SK-N-SH (cell line): Measurements from ENCODE around the gene DAGLB. TPM values are rescaled to one million over a fixed set of nuclear protein-coding genes. Genes with fewer than 3 reads are reported as not detected.

Experiments used
- CTCF ChIA-PET: fragments of 300-600, 350-600 bp; formaldehyde crosslinking; extraction: SDS; loops from one replicate; lab custom pipeline; 2021; lab: Yijun Ruan, JAX
- POLR2A ChIA-PET: fragments of 350-600 bp; sonication (Branson Sonifier 250); formaldehyde crosslinking; extraction: SDS; loops from one replicate; lab custom pipeline; 2020; ENCODE audit warnings: antibody characterized with exemption, inconsistent platforms; lab: Yijun Ruan, JAX
- DNase-seq: peaks from one replicate; pipeline ENCODE4 v3.0.0; 2012
- H2AFZ ChIP-seq: fragments of 200-600 bp; sonication (generic); 2 replicates; pipeline ENCODE4 v1.8.1; 2016; ENCODE audit warnings: antibody characterized with exemption, mild to moderate bottlenecking, low read depth
- H3F3A ChIP-seq: fragments of 200-600 bp; sonication (generic); replicated peaks from 2 replicates; pipeline ENCODE3; 2016; ENCODE audit warnings: antibody characterized with exemption, mild to moderate bottlenecking; ENCODE audit not compliant: insufficient read depth
- H3K27ac ChIP-seq, 2 experiments: fragments of 200-500 bp in 1 of 2; fragments of 200-600 bp in 1 of 2; sonication (Bioruptor generic) in 1 of 2; sonication (generic), shearing (Covaris generic) in 1 of 2; 2 replicates each; pipeline versions ENCODE4 v1.5.1 to v1.6.1; 2014 to 2016; ENCODE audit warnings: low read depth in 2 of 2, inconsistent platforms in 1 of 2, low read length in 1 of 2, mild to moderate bottlenecking in 1 of 2, mixed read lengths in 1 of 2
- H3K27me3 ChIP-seq: fragments of 200-600 bp; sonication (generic), shearing (Covaris generic); 2 replicates; pipeline ENCODE4 v1.6.1; 2016; ENCODE audit warnings: mixed run types; ENCODE audit not compliant: insufficient read depth
- H3K36me3 ChIP-seq, 2 experiments: fragments of 200-500 bp in 1 of 2; fragments of 200-600 bp in 1 of 2; sonication (Bioruptor generic) in 1 of 2; sonication (generic) in 1 of 2; replicated peaks in 1 of 2; 2 replicates each; pipeline versions ENCODE3 to v1.5.1; 2014 to 2016; ENCODE audit warnings: low read length in 1 of 2, mild to moderate bottlenecking in 1 of 2; ENCODE audit not compliant: insufficient read depth in 2 of 2, control insufficient read depth in 1 of 2
- H3K4me1 ChIP-seq, 2 experiments: fragments of 200-500 bp in 1 of 2; fragments of 200-600 bp in 1 of 2; sonication (Bioruptor generic) in 1 of 2; sonication (generic), shearing (Covaris generic) in 1 of 2; 2 replicates each; pipeline versions ENCODE4 v1.5.1 to v1.6.1; 2014 to 2016; ENCODE audit warnings: low read depth in 1 of 2, low read length in 1 of 2, mixed run types in 1 of 2; ENCODE audit not compliant: insufficient read depth in 2 of 2, control insufficient read depth in 1 of 2
- H3K4me2 ChIP-seq: fragments of 200-600 bp; sonication (generic), shearing (Covaris generic); 2 replicates; pipeline ENCODE4 v1.6.1; 2017; ENCODE audit warnings: mixed run types
- H3K4me3 ChIP-seq, 2 experiments: fragments of 200-500 bp in 1 of 2; fragments of 200-600 bp in 1 of 2; sonication (Bioruptor generic) in 1 of 2; sonication (generic), shearing (Covaris generic) in 1 of 2; 2 replicates each; pipeline versions ENCODE4 v1.5.1 to v1.8.1; 2014 to 2016; ENCODE audit warnings: low read depth in 2 of 2, inconsistent platforms in 1 of 2, low read length in 1 of 2, mild to moderate bottlenecking in 1 of 2, mixed read lengths in 1 of 2, moderate library complexity in 1 of 2
- H3K79me2 ChIP-seq: fragments of 200-600 bp; sonication (generic); 2 replicates; pipeline ENCODE4 v1.8.1; 2017; ENCODE audit warnings: mild to moderate bottlenecking; ENCODE audit not compliant: insufficient read depth
- H3K9ac ChIP-seq: fragments of 200-600 bp; sonication (generic); 2 replicates; pipeline ENCODE4 v1.6.1; 2017; ENCODE audit warnings: mixed run types
- H3K9me2 ChIP-seq: fragments of 200-600 bp; sonication (generic); 2 replicates; pipeline ENCODE4 v1.6.1; 2017; ENCODE audit warnings: mixed run types
- H3K9me3 ChIP-seq: fragments of 200-600 bp; sonication (generic); 2 replicates; pipeline ENCODE4 v1.6.1; 2017; ENCODE audit warnings: mixed run types, mild to moderate bottlenecking, moderate library complexity
- H4K20me1 ChIP-seq: fragments of 200-600 bp; sonication (generic); 2 replicates; pipeline ENCODE4 v1.6.1; 2017; ENCODE audit warnings: mild to moderate bottlenecking, mixed run types; ENCODE audit not compliant: insufficient read depth
- CHD2 ChIP-seq: fragments of 150-350 bp; IDR thresholded peaks from 2 replicates; pipeline ENCODE4 v1.6.1; 2018; ENCODE audit warnings: low read length; ENCODE audit not compliant: partially characterized antibody
- CTCF ChIP-seq: fragments of 200-600 bp; sonication (generic); IDR thresholded peaks from 2 replicates; pipeline ENCODE4 v1.6.1; 2017; ENCODE audit warnings: antibody characterized with exemption, mild to moderate bottlenecking, moderate library complexity
- ELF1 ChIP-seq: IDR thresholded peaks from 2 replicates; pipeline ENCODE4 v1.4.0; 2012
- EZH2phosphoT487 ChIP-seq: fragments of 200-600 bp; sonication (generic); IDR thresholded peaks from 2 replicates; pipeline ENCODE4 v1.6.1; 2017; ENCODE audit warnings: low read depth, mixed run types, mild to moderate bottlenecking, antibody characterized with exemption, moderate library complexity, borderline replicate concordance
- FOSL2 ChIP-seq: IDR thresholded peaks from 2 replicates; pipeline ENCODE4 v1.4.0; 2012; ENCODE audit warnings: low read depth, mild to moderate bottlenecking, moderate library complexity, borderline replicate concordance
- FOXJ3 ChIP-seq: sonication (generic); formaldehyde crosslinking; IDR thresholded peaks from 2 replicates; pipeline ENCODE4 v1.5.1; 2020; ENCODE audit warnings: mild to moderate bottlenecking, missing genetic modification reagents
- GABPA ChIP-seq: IDR thresholded peaks from 2 replicates; pipeline ENCODE4 v1.4.0; 2012; ENCODE audit warnings: low read depth, mild to moderate bottlenecking
- JUND ChIP-seq: IDR thresholded peaks from 2 replicates; pipeline ENCODE4 v1.4.0; 2012
- MAX ChIP-seq: IDR thresholded peaks from 2 replicates; pipeline ENCODE4 v1.4.0; 2012; ENCODE audit warnings: low read depth
- MEF2A ChIP-seq: IDR thresholded peaks from 2 replicates; pipeline ENCODE4 v1.4.0; 2012; ENCODE audit warnings: low read depth, borderline replicate concordance
- NFIC ChIP-seq: IDR thresholded peaks from 2 replicates; pipeline ENCODE4 v1.4.0; 2012; ENCODE audit warnings: borderline replicate concordance
- NRF1 ChIP-seq: IDR thresholded peaks from 2 replicates; pipeline ENCODE4 v1.6.1; 2012; ENCODE audit warnings: low read depth, mild to moderate bottlenecking, low read length
- POLR2AphosphoS5 ChIP-seq: IDR thresholded peaks from 2 replicates; pipeline ENCODE4 v1.6.1; 2012; ENCODE audit warnings: low read depth, low read length
- SIN3A ChIP-seq: IDR thresholded peaks from 2 replicates; pipeline ENCODE4 v1.6.1; 2012; ENCODE audit warnings: low read depth, mild to moderate bottlenecking, low read length, moderate library complexity, borderline replicate concordance
- TAF1 ChIP-seq: IDR thresholded peaks from 2 replicates; pipeline ENCODE4 v1.6.1; 2012; ENCODE audit warnings: low read depth, mild to moderate bottlenecking, low read length, moderate library complexity, borderline replicate concordance
- TEAD4 ChIP-seq: IDR thresholded peaks from 2 replicates; pipeline ENCODE4 v1.4.0; 2012; ENCODE audit warnings: mild to moderate bottlenecking, borderline replicate concordance; ENCODE audit not compliant: insufficient read depth
- USF2 ChIP-seq: fragments of 150-350 bp; IDR thresholded peaks from 2 replicates; pipeline ENCODE4 v1.6.1; 2017; ENCODE audit warnings: antibody characterized with exemption, low read length, low read depth, borderline replicate concordance
- WGBS: methylation state at CpG from one replicate; pipeline ENCODE4 v1.1.6; 2017; ENCODE audit warnings: low lambda C conversion rate; 5-methylcytosine and 5-hydroxymethylcytosine counted together
- polyA plus RNA-seq, 3 experiments: library from polyadenylated mRNA; depleted of rRNA; stranded (reverse); fragments of >200 nt; gene quantifications; 2 replicates each; pipeline ENCODE4 v1.2.3, GENCODE V29; 2012

The DAGLB gene
- polyA plus RNA-seq, 1 of the 3 experiments (the other 2 are of a cell fraction): 24.1 TPM

- H3K4me3 ChIP-seq: no peak overlapping the region
- peaks cover under 1 to 12% of the 10 kb centered on the region in 2 experiments for H3K4me1 ChIP-seq
- DNase-seq: no peak
- no peak overlapping the region for H2AFZ ChIP-seq
- TF ChIP-seq JUND (no peak), MEF2A (no peak), ELF1 (no peak), GABPA (no peak), NFIC (no peak), FOSL2 (no peak), SIN3A (no peak)
- H3F3A ChIP-seq: peaks cover 7% of the 10 kb centered on the region
- 77% methylated on average over 1 of the region's 1 CpG for WGBS
- peaks cover 36 to 76% of the 10 kb centered on the region in 2 experiments for H3K36me3 ChIP-seq
- ChIA-PET CTCF (no interaction called here), POLR2A (no interaction called here)
- no peak overlapping the region for H3K4me2 ChIP-seq
- H3K27me3 ChIP-seq: no peaks in the 10 kb centered on the region
- no peaks in the 10 kb centered on the region for H3K9me3 ChIP-seq
- peaks cover 100% of the 10 kb centered on the region for H4K20me1 ChIP-seq
- H3K27ac ChIP-seq: no peak overlapping the region
- no peaks in the 10 kb centered on the region for H3K9me2 ChIP-seq
- peaks cover 100% of the 10 kb centered on the region for H3K79me2 ChIP-seq
- H3K9ac ChIP-seq: no peak overlapping the region
Observed at GRCh38 chr7:6477318-6477660, 29.5 kb upstream of the DAGLB start.

GRCh38 chr7:6476596-6477317 is 29.0 kb upstream of the DAGLB start:
- no peaks in the 10 kb centered on the region for H3K9me3 ChIP-seq
- no peaks in the 10 kb centered on the region for H3K27me3 ChIP-seq
- no peaks in the 10 kb centered on the region for H3K9me2 ChIP-seq
- H2AFZ ChIP-seq: no peak overlapping the region
- no peak for TF ChIP-seq FOXJ3 (CRISPR knock-in tag)
- no peak for TF ChIP-seq NRF1
- no peak for TF ChIP-seq GABPA
- no peak for TF ChIP-seq CHD2
- H3F3A ChIP-seq: peaks cover 10% of the 10 kb centered on the region
- CTCF ChIA-PET: interaction anchor here (1.1 to 1.3 kb wide), 2 partner anchors 19 to 39 kb away, joined by 3 to 4 read pairs; no protein-coding TSS in a partner anchor
- peaks cover 100% of the 10 kb centered on the region for H3K79me2 ChIP-seq
- POLR2A ChIA-PET: interaction anchor here (0.5 kb wide), 1 partner anchor 105 kb away, joined by 4 read pairs; no protein-coding TSS in a partner anchor
- no peak for DNase-seq
- no peak overlapping the region for H3K27ac ChIP-seq
- WGBS: 98% methylated on average over 7 of the region's 7 CpGs
- H3K36me3 ChIP-seq: peaks cover 40 to 76% of the 10 kb centered on the region in 2 experiments
- H4K20me1 ChIP-seq: peaks cover 100% of the 10 kb centered on the region
- H3K4me1 ChIP-seq: peaks cover 0 to 9% of the 10 kb centered on the region in 2 experiments; a peak in 3 of 4 replicates
- H3K4me2 ChIP-seq: no peak overlapping the region
- H3K9ac ChIP-seq: no peak overlapping the region
- H3K4me3 ChIP-seq: no peak overlapping the region

- Histone ChIP-seq H3K36me3 (peaks cover 40 to 73% of the 10 kb centered on the region in 2 experiments), H3K4me3 (no peak overlapping the region), H3K27ac (no peak overlapping the region), H4K20me1 (peaks cover 92% of the 10 kb centered on the region), H3K27me3 (no peaks in the 10 kb centered on the region), H3F3A (peaks cover 10% of the 10 kb centered on the region), H3K4me2 (no peak overlapping the region), H2AFZ (no peak overlapping the region), H3K9ac (no peak overlapping the region), H3K79me2 (peaks cover 98% of the 10 kb centered on the region), H3K4me1 (no peaks in the 10 kb centered on the region; a peak in 2 of 4 replicates), H3K9me3 (no peaks in the 10 kb centered on the region), H3K9me2 (no peaks in the 10 kb centered on the region)
- CTCF ChIA-PET: interaction anchor here (1.1 to 2.4 kb wide), 5 partner anchors 17 to 40 kb away, joined by 3 to 7 read pairs (median 4); no protein-coding TSS in a partner anchor
- POLR2A ChIA-PET: no interaction called here
- WGBS: 98% methylated on average over 3 of the region's 3 CpGs
- DNase-seq: no peak
- TF ChIP-seq EZH2phosphoT487 (no peak), TEAD4 (no peak), GABPA (no peak), TAF1 (no peak), JUND (no peak), CTCF (no peak), USF2 (no peak), SIN3A (no peak), POLR2AphosphoS5 (no peak), FOSL2 (no peak), CHD2 (no peak), MAX (no peak)
Observed at GRCh38 chr7:6475433-6476186, 27.9 kb upstream of the DAGLB start.
